ENCODE results near the gene BPIFB6.
"Not testable (repeated sequence)": the region's sequence is repeated elsewhere in the genome, so short reads cannot be mapped to it uniquely, and the experiment has no call there.

BPIFB6 gene

DNA sequence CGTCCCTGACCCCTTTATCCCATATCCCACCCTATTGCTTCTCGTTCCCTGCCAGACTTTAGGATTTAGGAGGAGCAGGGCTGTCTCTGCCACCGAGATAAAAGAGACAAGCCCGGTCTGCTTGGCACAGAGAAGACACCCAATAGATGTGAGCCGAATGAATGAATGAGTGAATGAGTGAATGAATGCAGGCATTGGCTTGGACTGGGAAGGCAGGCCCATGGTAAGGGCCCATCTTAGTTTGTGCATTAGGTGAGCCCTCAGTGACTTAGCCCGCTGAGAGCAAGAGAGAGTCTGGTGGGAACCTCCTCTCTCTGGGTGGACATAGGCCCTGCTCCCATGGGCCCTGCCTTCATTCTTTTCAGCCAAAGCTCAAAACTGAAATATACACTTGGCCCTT, 879 bp upstream of the BPIFB6 start:
- DNase-seq (ENCODE audit: low read depth) = no peak

DNA sequence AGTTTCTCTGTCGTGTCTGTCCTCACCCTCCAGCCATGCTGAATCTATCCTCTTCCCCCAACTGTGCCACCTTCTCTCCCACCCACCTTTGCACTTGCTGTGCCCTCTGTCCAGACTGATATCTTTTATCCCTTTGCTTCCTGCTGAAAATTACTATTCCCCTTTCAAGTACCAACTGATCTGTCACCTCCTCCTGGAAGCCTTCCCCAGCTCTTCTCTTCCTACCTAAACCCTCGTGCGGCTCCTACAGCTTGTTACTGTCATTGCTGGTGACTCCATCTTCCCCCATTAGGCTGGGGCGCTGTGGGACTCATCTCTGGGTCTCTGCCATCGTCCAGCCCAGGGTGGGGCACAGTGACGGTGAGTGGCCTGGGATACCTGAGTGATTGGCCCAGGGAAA, 1.1 kb downstream of the BPIFB6 start:
- DNase-seq (ENCODE audit: low read depth) = no peak

- no peak for DNase-seq (ENCODE audit: low read depth)
These were observed 1.9 kb downstream of the BPIFB6 start for GRCh38 chr20:33033381-33033780.

DNA sequence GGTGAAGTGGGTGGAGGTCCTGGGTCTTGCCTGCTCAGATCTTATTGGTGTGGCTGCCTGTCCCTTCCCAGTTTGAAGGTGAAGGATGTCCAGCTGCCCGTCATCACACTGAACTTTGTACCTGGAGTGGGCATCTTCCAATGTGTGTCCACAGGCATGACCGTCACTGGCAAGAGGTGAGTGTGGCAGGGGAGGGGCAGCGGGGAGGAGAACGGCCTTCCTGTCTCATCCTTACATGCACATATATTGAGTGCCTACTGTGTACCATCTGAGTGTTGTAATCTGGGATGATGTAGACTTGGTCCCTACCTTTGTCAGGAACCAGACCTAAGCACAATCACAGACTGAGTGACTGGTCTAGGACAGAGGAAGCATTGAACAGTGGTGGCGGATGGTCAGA, 2.7 kb downstream of the BPIFB6 start:
- no peak for DNase-seq (ENCODE audit: low read depth)

GRCh38 chr20:33034901-33035492, 3.5 kb downstream of the BPIFB6 start:
- no peak for DNase-seq (ENCODE audit: low read depth)

DNA sequence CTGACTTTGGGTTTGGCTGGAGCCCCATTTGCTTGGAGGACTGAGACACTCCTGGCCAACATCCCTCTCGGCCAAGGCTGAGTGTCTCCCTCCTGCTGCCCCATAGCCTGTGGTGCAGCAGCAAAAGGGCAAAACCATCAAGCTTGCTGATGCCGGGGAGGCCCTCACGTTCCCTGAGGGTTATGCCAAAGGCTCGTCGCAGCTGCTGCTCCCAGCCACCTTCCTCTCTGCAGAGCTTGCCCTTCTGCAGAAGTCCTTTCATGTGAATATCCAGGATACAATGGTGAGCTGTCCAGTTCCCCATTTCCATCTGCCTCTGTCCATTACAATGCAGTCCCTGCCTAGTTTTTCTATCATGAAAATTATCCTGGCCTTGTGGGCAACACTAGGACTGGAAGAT, 6.0 kb downstream of the BPIFB6 start:
- no peak for DNase-seq (ENCODE audit: low read depth)

GRCh38 chr20:33038243-33038642, 6.8 kb downstream of the BPIFB6 start:
- no peak for DNase-seq (ENCODE audit: low read depth)

- no peak for DNase-seq (ENCODE audit: low read depth)
These were observed 11.0 kb downstream of the BPIFB6 start for GRCh38 chr20:33042430-33042829.

DNA sequence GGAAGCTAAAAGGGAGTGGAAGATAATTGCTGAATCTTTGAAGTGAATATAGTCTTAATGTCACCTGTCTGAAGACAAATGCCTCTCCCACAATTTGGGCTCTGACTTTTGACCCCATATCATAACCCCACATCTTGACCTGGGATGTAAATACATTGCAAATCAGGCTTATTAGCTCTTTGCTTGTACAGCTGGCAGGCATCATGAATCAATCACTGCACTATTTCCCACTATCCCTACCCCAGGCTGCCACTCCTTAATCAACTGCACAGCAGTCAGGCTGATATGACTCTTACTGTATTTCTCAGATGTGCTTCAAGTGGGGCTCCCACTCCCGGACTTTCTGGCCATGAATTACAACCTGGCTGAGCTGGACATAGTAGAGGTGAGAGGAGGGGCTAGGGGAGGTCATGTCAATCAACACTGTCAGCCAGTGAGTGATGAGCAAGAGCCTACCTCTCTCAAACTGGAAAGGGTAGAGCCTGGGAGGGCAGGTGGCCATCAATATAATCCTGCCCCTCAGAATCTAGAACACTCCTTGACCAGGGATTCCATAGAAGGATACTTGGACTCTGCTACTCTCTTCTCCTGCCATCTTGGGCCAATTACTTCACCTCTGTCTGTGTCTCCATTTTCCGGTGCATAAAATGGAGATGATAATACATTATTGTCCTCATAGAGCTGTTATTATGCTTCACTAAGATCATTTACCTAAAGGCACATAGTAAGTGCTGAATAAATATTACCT, 11.7 kb downstream of the BPIFB6 start:
- no peak for DNase-seq (ENCODE audit: low read depth)

- DNase-seq (ENCODE audit: low read depth) = no peak
These were observed 12.3 kb downstream of the BPIFB6 start for GRCh38 chr20:33043731-33044181.

GRCh38 chr20:33045129-33045721, 13.8 kb downstream of the BPIFB6 start:
- not testable (repeated sequence) for DNase-seq (ENCODE audit: low read depth)

- DNase-seq (ENCODE audit: low read depth) = peak; percentile 2
These were observed 15.0 kb downstream of the BPIFB6 start for GRCh38 chr20:33046412-33046811.

DNA sequence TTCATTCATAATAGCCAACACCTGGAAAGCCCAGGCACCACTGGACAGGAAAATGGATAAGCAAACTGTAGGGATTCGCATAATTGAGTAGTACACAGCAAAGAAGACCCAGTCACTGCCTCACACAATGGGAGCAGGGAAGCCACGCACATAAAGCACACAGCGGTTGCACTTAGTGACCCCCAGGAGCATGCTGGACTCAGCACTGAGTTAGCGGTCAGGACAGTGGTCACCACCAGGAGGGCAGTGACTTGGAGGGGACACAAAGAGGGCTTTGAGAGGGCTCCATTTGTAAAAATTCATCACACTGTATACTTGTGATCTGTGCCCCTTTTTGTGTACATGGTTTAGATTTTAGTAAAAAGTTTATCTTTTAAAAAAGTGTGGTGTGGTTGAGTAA, 19.9 kb downstream of the BPIFB6 start:
- no peak for DNase-seq (ENCODE audit: low read depth)

- DNase-seq (ENCODE audit: low read depth) = no peak
These were observed 22.1 kb downstream of the BPIFB6 start, which contains the start of gene BPIFB3 for GRCh38 chr20:33053291-33054106. Gene BPIFB3 (plus strand): TSS chr20:33053903. CDS start chr20:33055436, 1,533 bp downstream.

DNA sequence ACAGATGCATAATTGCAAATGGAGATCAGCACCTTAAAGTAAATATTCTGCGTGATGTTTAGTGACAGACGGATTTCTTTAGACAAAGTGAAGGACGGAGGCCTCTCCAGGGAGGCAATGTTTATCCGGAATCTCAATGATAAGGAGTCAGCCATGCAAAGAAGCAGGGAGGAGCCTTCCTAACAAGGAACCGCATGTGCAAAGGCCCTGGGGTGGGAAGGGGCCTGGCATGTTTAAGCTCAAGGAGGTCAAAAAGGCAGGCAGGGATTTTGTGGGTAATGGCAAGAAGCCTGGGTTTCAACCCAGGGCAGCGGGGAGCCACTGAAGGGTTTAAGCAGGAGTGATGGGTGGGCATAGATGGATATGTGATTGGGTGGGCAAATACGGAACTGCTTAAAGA, 22.9 kb downstream of the BPIFB6 start:
- no peak for DNase-seq (ENCODE audit: low read depth)

GRCh38 chr20:33054791-33055190, 23.3 kb downstream of the BPIFB6 start:
- DNase-seq (ENCODE audit: low read depth) = no peak

- no peak for DNase-seq (ENCODE audit: low read depth)
These were observed 27.7 kb downstream of the BPIFB6 start for GRCh38 chr20:33059136-33059535.

DNA sequence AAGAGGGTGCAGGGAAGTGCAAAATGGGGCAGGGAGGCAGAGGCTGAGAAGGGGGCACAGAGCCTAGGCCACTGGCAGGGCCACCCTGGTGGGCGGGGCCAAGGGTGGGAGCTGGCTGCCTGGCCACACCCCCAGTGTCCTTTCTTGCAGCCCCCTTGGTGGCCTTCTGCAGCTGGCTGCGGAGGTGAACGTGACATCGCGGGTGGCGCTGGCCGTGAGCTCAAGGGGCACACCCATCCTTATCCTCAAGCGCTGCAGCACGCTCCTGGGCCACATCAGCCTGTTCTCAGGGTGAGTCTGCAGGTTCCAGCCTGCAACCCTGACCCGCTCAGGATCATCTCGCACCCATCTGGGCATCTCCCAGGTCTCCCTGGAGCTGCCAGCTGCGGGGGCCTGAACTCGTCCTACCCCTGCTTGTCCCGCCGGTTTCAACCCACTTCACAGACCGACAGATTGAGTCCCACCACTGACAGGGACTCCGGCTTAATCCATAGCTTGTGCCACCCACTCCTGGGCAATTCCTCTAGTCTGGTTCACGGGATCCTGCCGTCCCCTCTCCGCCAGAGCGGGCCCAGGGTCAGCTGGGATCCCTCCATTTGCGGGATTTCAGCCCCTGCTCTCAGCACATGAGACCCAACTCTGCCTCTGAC, 28.4 kb downstream of the BPIFB6 start:
- DNase-seq (ENCODE audit: low read depth) = no peak

GRCh38 chr20:33061658-33062028, 30.2 kb downstream of the BPIFB6 start:
- DNase-seq (ENCODE audit: low read depth) = no peak

DNA sequence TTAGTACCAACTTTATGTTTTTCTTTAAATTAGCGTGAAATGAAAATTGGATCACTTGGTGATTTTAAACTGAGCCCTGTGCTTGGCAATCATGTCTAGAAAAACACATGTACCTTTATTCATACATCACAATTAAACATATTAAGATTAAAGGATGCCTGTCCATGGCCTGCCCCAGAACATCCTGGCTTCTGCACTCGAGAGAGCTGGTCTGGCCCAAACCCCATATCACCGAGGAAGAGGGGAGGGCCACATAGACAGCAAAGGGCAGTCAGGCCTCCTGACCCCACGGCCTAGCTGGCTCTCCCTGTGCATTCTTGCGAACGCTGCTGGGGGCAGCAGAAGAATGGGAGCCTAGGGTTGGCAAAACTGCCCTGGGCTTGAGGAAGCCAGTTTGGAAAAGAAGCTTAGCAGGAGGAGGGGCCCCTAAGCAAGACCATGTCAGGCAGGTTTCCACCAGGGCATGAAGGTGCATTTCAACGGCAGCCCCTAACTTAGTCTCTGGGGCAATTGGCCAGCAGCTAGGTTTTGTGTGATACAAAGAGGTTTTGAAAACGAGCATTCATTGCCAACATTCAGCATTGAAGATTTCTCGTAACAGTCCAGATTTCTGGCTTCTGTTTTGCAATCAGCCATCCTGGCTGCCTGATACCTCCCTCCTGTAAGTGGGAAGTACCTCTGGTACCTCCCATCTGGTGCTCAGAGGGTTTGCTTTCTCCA, 30.8 kb downstream of the BPIFB6 start:
- DNase-seq (ENCODE audit: low read depth) = no peak

DNA sequence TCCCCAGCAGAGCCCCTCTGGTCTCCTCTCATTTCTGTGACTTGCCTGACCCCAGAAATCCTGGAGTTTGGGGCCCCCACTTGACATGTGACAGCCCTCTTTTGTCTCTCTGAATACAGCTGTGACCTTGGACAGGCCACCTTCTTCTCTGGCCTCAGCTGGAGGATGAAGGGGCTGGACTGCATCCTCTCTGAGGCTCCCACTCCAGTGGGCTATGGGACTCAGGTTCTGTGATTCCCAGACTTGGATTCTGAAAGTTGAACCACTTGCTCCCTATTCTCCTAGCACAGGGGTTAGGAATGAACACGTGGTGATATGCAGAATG, 31.3 kb downstream of the BPIFB6 start:
- no peak for DNase-seq (ENCODE audit: low read depth)

DNA sequence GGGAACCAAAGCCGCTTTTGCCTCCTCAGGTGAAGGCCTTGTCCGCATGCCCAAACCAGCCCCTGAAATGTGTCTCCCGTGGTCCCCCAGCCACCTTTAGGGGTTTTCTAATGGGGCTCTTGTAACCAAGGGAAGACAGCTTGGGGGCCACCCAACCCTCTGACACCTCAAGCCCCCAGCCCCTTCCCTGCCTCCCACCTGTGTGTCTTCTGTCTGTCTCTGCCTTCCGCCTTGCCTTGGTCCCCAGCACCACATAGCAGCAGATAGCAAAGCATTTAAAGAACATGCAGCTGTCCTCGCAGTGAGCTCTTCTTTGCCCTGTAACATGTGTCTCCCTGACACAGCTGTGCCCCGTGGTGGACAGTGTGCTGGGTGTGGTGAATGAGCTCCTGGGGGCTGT, 31.8 kb downstream of the BPIFB6 start:
- DNase-seq (ENCODE audit: low read depth) = no peak
